ENCODE results near the gene CAMTA1.

CAMTA1 gene

DNA sequence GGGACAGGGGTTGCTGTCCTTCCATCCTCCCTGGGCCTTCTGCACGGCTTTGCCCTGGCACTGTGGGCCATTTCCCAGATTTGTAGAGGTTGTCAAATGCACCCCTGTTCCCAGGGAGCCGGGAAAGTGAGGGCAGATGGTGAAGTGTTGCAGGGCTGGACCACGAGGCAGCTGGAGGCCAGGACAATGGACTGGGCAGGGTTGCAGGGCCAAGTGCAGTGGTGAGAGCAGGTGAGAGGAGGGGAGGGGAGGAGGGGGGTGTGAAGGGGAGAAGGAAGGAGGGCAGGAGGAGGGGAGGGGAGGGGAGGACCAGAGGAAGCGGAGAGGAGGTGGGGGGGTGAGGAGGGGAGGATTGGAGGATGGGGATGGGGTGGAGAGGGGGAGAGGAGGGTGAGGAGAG is 443.9 kb downstream of the CAMTA1 start:
- H3K4me1 Mint-ChIP-seq (ENCODE audit: low read depth) = no peaks in the 10 kb centered on the region
- H3K9me3 Mint-ChIP-seq = no peaks in the 10 kb centered on the region
- no peak overlapping the region for H3K27ac Mint-ChIP-seq
- peaks cover under 1% of the 10 kb centered on the region for H3K27me3 Mint-ChIP-seq
- intact Hi-C loops (cut with micrococcal nuclease) = no loop called here
- H3K4me3 Mint-ChIP-seq = no peak overlapping the region
- H3K36me3 Mint-ChIP-seq (ENCODE audit: low read depth) = no peaks in the 10 kb centered on the region

DNA sequence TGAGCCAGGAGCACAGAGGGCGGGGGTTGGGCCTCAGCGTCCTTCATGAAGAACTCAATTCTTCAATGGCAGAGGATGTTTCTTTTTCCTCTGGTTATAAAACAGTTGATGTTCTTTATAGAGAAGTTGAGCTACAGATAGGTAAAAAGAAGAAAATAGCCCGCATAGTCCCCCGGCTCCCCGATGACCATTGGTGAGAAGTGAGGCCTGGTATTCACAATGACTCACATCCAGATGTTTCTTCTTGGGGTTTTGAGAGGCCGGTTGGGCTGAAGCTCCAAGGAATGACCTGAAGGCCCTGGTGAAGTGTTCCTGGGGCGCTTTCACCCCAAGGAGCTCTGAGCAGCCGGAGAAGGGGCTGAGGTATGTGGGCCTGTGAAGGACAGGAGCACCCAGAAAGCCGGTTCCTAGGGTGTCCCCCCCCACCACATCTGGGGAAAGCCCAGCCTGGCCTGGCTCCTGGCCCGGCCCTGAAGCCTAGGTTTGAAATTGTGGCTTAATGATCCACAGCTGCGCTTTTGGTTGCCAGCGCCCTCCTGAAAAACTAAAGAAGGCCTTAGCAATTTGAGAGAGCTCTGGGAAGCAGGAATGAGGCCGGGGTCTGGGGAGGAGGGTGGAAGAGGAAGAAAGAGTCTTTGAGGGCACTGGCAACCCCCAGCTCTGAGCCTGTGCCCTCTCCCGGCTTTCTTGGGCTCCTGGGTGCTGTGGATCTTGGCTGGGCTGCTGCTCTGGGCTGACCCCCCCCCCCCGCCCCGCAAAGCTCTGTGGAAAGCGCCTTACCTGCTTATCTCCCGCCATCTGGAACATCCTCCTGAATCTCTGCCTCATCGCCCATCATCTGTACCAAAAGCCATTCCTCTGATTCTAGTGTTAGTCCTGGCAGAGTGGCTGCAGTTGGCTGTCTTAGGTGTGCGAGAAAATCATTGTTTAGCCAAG is 444.7 kb downstream of the CAMTA1 start:
- intact Hi-C loops (cut with micrococcal nuclease) = no loop called here
- Mint-ChIP-seq H3K36me3 (ENCODE audit: low read depth) (no peaks in the 10 kb centered on the region), H3K4me1 (ENCODE audit: low read depth) (no peaks in the 10 kb centered on the region), H3K27me3 (peaks cover 2% of the 10 kb centered on the region), H3K27ac (no peak overlapping the region), H3K9me3 (no peaks in the 10 kb centered on the region), H3K4me3 (no peak overlapping the region)

DNA sequence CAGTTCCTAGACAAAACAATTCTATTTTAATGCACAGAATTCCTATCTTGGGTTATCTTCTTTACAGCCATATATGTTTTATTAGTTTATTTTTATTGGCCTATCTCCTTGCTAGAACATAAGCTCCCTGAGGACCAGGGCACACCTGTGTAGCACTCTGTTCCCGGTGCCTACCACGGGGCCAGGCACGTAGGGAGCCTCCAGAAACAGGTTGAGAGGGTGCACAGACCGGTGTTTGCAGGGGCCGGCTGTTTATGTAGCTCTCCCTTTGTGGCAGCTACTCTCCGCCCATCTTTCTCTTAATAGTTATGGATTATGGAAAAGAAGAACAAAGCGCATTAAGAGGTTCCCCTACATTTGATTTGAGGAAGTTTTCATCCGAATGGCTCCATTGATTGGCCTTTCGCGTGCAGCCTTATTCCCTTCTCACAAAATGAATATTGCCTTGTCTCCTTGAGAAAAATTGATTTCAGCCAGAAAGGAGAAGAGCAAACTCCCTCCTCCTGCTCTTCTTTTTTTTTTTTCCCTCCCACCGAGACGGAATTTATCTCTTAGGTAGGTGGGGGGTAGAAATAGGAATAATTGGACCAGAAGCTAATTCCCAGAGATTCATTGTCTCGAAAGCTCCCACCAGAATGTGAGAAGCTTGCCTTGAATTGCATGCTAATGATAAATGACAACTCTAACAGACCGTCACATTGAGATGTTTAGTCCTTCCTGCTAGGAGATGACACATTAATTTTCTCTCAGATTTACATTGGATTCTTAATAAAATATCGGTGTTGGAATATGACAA is 447.4 kb downstream of the CAMTA1 start:
- H3K9me3 Mint-ChIP-seq = no peaks in the 10 kb centered on the region
- intact Hi-C loops (cut with micrococcal nuclease) = no loop called here

DNA sequence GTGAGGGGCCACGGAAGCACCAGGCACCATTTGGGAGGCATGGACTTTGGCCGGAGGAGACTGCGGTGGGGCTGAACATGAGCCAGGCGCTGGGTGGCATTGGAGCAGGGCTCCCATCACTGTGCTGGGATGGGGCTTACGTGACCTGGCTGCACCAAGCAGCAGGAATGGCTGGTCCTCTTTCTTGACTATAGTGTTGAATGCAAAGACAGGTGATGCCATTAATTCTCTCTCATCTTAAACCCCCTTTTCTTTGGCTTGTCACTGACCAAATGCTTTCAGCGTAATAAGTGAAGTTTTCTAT is 447.9 kb downstream of the CAMTA1 start:
- intact Hi-C loops (cut with micrococcal nuclease) = no loop called here
- Mint-ChIP-seq H3K36me3 (ENCODE audit: low read depth) (no peaks in the 10 kb centered on the region), H3K27ac (no peak overlapping the region)

More for the DNA sequence above, 447.4 kb downstream of the CAMTA1 start:
- Mint-ChIP-seq H3K27ac (no peak overlapping the region), H3K4me3 (no peak overlapping the region), H3K36me3 (ENCODE audit: low read depth) (no peaks in the 10 kb centered on the region), H3K4me1 (ENCODE audit: low read depth) (no peaks in the 10 kb centered on the region), H3K27me3 (peaks cover 16% of the 10 kb centered on the region)

DNA sequence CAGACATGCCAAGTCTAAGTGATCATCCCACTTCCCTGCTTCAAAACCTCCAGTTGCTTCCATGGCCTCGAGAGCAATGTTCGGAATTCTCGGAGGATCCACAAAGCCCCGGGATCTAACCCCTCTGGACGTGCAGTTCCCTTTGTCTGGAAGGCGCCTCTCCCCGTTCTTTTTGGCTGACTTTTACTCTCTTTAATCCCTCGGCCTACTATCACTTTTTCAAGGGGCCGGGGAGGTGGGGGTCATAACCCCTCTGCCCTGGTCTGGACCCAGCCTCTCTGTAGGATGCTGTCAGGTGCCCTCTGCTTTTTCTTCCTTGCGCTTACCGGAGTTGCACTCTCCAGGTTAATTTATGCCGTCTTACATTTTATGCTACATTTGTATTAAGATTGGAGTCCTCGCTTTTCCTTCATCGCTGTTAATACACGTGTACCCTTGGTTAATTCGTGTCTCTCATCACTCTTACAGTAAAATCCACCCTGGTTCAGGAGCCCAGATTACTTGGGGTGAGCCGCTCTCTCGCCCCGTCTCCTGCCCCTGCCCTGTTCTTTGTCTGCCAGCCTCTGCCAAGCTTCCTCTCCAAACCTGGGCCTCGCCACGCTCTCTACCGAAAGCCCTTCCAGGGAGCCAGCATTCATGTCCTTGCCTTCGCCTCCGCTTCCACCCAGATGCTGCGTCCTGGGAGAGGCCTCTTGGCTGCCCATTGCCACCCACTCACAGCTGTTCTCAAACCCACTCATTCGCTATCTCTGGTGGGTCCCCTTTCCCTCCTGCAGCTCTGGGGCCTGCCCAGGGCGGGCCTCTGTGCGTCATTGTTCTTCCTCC is 448.6 kb downstream of the CAMTA1 start:
- Mint-ChIP-seq H3K9me3 (no peaks in the 10 kb centered on the region), H3K27me3 (peaks cover 16% of the 10 kb centered on the region), H3K4me3 (no peak overlapping the region), H3K4me1 (ENCODE audit: low read depth) (no peaks in the 10 kb centered on the region), H3K27ac (no peak overlapping the region), H3K36me3 (ENCODE audit: low read depth) (no peaks in the 10 kb centered on the region)
- intact Hi-C loops (cut with micrococcal nuclease) = no loop called here

More for the DNA sequence above, 447.9 kb downstream of the CAMTA1 start:
- H3K4me1 Mint-ChIP-seq (ENCODE audit: low read depth) = no peaks in the 10 kb centered on the region
- H3K27me3 Mint-ChIP-seq = peaks cover 16% of the 10 kb centered on the region
- no peaks in the 10 kb centered on the region for H3K9me3 Mint-ChIP-seq
- H3K4me3 Mint-ChIP-seq = no peak overlapping the region

DNA sequence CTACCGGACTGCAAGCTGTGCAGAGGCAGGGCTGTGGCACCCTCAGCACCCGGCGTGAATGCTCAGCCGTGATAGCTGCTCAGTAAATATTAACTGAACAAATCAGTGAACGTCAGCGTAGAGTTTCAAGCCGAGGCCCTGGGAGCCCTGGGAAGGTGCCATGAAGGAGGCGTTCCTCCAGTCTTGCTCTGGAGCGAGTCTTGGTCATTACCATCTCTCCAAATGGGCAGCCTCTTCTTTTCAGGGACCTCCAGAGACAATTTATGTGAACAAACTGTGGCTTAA is 449.2 kb downstream of the CAMTA1 start:
- no peaks in the 10 kb centered on the region for H3K36me3 Mint-ChIP-seq (ENCODE audit: low read depth)
- H3K4me1 Mint-ChIP-seq (ENCODE audit: low read depth) = no peaks in the 10 kb centered on the region
- intact Hi-C loops (cut with micrococcal nuclease) = no loop called here
- H3K27me3 Mint-ChIP-seq = peaks cover 16% of the 10 kb centered on the region
- H3K4me3 Mint-ChIP-seq = no peak overlapping the region
- H3K9me3 Mint-ChIP-seq = no peaks in the 10 kb centered on the region
- no peak overlapping the region for H3K27ac Mint-ChIP-seq

DNA sequence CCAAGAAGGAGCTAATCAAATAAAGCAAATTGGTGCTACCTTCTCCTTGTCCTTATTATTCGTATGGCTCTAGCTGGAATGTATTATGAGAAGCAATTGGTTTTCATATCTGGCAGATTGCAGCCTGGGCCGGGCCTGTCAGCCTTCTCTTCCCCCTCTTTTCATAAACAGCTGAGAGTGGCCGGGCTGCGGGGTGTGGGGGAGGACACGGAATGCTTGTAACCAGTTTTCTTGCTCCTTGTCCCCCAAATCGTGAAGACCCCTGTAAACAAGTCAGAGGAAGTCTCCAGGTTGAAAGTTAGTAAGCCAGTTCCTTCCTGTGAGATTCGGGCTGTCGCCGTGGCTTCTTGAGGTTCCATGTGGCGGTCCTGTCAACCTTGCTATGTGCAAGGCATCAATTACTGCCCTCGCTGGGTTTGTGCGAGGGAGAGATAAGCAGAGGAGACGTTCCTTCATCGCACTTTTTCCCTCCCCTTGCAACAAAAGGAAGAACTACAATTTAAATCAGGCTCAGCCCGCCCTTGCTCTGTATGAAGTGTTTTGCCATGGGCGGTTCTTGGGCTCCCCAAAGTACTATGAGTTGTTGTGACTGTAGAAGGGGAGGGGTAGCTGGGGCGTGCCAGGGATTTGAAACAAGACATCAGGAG is 450.7 kb downstream of the CAMTA1 start:
- Mint-ChIP-seq H3K9me3 (no peaks in the 10 kb centered on the region), H3K27me3 (peaks cover 18% of the 10 kb centered on the region), H3K4me1 (ENCODE audit: low read depth) (no peaks in the 10 kb centered on the region)

DNA sequence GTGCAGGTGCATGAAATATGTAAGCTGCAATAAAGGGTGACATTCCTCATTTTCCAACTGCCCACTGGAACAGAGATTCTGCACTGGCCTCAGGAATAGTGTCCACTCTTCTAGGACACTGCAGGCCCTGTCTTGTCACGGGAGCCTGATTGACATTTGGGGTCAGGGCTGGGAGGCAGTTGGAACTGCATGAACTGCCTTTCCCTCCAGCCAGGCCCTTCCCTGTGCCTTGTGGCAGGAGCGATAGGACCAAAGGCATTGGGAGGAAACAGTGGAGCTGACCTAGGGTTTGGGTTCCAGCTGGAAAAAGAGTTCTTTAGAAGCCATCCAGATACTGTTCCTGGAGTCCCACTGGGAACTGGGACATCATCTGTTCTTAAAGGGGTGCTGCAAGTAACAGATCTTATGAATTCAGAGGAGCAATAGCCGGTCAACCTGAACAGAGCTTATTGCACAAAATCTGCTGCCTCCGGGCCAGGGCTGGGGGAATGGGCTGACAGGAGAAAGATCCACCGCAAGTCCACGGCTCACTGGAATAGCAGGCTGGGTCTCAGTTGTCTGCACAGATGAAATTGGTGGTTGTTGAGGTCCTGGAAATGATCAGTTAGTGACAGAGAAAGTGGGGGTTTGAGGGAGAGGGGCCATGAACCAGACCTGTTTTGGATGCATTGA is 451.7 kb downstream of the CAMTA1 start:
- no peak overlapping the region for H3K4me3 Mint-ChIP-seq

More for the DNA sequence above, 450.7 kb downstream of the CAMTA1 start:
- intact Hi-C loops (cut with micrococcal nuclease) = no loop called here
- Mint-ChIP-seq H3K27ac (no peak overlapping the region), H3K36me3 (ENCODE audit: low read depth) (no peaks in the 10 kb centered on the region), H3K4me3 (no peak overlapping the region)

DNA sequence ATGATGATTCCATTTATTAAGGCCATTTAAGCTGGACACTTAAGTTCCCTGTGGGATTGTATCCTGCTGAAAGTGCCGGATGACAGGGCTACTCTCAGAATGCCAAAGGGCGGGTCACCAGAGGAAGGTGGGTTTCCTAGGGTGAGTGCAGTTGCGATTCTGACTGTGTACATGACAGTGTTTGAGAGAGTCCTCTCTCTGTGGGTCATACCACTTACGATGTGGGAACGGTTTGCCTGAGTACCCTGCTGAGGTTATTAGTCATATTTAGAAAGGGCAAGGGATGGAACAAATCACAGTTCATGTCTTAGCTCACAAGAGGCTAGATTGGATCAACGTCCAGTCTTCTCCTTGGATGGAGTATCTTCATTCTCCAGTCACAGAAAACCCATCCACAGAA is 461.9 kb downstream of the CAMTA1 start:
- intact Hi-C loops (cut with micrococcal nuclease) = no loop called here
- Mint-ChIP-seq H3K4me3 (no peak overlapping the region), H3K36me3 (ENCODE audit: low read depth) (no peaks in the 10 kb centered on the region), H3K27me3 (peaks cover 29% of the 10 kb centered on the region), H3K4me1 (ENCODE audit: low read depth) (no peaks in the 10 kb centered on the region), H3K27ac (no peak overlapping the region), H3K9me3 (no peaks in the 10 kb centered on the region)

More for the DNA sequence above, 451.7 kb downstream of the CAMTA1 start:
- Mint-ChIP-seq H3K27me3 (peaks cover 18% of the 10 kb centered on the region), H3K36me3 (ENCODE audit: low read depth) (no peaks in the 10 kb centered on the region), H3K4me1 (ENCODE audit: low read depth) (no peaks in the 10 kb centered on the region), H3K27ac (no peak overlapping the region), H3K9me3 (no peaks in the 10 kb centered on the region)
- intact Hi-C loops (cut with micrococcal nuclease) = no loop called here

DNA sequence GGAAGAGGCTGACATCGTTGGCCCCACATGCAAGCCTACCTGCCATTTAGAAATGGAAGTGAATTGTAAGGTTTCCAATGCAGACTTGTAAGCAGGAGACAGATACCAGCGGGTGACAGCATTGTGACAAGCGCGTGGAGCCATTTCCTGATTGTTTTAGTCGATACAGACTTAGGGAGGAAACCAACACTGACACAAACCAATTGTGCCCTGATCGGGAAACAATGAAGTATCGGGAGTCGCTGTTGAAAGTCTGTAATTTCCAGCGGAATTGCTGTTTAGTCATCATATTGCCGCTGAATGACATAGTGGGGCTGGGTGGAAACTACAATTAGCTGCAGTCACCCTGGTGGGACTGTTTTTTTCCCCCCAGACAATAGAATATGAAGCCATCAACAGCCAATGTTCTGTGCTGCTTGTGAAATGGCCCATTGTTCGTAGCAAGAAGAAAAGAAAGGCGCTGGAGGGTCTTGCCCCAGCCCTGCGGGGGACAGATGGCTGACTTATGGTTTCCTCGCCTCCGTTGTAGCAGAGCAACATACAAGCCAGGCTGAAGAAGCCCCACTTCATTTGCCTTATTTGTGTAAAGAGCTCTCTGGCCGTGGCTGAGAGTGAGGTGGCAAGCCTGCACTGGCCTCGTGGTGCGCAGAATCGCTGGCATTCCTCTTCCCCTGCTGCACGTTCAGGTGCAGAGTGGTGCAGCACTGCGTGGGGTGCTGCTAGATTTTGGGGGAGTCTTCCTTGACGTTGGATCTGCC is 462.7 kb downstream of the CAMTA1 start:
- Mint-ChIP-seq H3K27me3 (peaks cover 29% of the 10 kb centered on the region), H3K27ac (no peak overlapping the region), H3K4me1 (ENCODE audit: low read depth) (no peaks in the 10 kb centered on the region), H3K9me3 (no peaks in the 10 kb centered on the region), H3K4me3 (no peak overlapping the region), H3K36me3 (ENCODE audit: low read depth) (no peaks in the 10 kb centered on the region)
- intact Hi-C loops (cut with micrococcal nuclease) = no loop called here

DNA sequence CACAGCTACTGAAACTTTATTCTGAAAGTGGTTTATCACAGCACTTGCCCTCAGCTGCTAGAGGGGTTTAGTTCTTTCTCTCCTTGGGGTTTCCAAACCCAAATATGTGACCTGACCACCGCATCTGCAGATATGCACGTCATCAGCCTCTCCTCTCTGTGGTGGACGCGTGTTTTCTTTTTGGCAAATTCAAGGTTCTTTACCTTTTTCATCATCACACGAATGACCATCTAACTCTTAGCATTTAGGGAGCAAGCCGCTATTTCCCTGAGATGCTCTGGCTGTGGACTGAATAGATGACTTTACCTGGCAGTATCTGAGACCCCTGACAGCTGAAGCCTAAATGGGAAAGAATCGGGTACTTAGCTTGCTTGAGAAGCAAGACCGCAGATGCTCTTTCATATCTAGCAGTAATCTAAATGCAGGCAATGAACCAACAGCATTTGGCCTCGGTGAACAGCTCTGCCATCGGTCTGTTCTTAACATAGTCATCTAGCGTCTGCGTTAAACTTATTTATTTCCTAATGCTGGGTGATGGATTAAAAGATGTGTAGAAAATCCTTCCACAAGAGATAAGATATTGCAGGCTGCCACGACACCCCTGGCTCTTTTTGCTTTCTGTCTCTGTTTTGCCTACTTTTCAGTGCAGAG is 463.4 kb downstream of the CAMTA1 start:
- Mint-ChIP-seq H3K27me3 (peaks cover 29% of the 10 kb centered on the region), H3K4me1 (ENCODE audit: low read depth) (no peaks in the 10 kb centered on the region), H3K9me3 (no peaks in the 10 kb centered on the region), H3K36me3 (ENCODE audit: low read depth) (no peaks in the 10 kb centered on the region), H3K4me3 (no peak overlapping the region), H3K27ac (no peak overlapping the region)
- intact Hi-C loops (cut with micrococcal nuclease) = no loop called here

DNA sequence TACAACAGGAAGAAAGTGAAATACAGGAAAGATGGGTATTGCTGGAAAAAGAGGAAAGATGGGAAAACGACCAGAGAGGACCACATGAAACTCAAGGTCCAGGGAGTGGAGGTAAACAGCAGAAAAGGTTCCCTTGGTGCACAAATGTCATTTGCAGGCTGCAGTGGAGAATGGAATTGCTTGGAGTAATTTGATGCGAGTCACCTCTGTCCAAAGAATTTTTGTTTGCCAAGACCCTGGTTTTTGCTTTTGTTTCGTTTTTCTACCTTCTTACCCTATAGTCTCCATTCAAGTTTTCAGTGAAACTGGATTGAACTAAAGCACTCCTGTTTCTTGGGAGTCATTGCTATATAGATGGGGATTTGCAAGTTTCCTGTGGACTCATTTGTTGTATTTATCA is 464.3 kb downstream of the CAMTA1 start:
- intact Hi-C loops (cut with micrococcal nuclease) = no loop called here
- H3K36me3 Mint-ChIP-seq (ENCODE audit: low read depth) = no peaks in the 10 kb centered on the region
- H3K9me3 Mint-ChIP-seq = no peaks in the 10 kb centered on the region
- no peaks in the 10 kb centered on the region for H3K4me1 Mint-ChIP-seq (ENCODE audit: low read depth)
- H3K27ac Mint-ChIP-seq = no peak overlapping the region
- H3K27me3 Mint-ChIP-seq = peaks cover 31% of the 10 kb centered on the region
- no peak overlapping the region for H3K4me3 Mint-ChIP-seq

Measured in dendritic cell treated with granulocyte-macrophage colony-stimulating factor and Interleukin-4, amounts not matched to agents 40 ng/mL and 50 ng/mL, for 4 days (primary cell).